NCI-H2196 treated with DMSO at 0.1 percent for 48 hours (cell line): ENCODE results near the gene HSD17B11.
"Not testable (repeated sequence)": the region's sequence is repeated elsewhere in the genome, so short reads cannot be mapped to it uniquely, and the experiment has no call there.

Source experiments
- DNase-seq: peaks from one replicate; lab custom pipeline; 2025; ENCODE audit not compliant: unreplicated experiment; lab: John Stamatoyannopoulos, UW

HSD17B11 gene

GRCh38 chr4:87360338-87360935 is 30.6 kb downstream of the HSD17B11 start:
- no peak for DNase-seq

DNA sequence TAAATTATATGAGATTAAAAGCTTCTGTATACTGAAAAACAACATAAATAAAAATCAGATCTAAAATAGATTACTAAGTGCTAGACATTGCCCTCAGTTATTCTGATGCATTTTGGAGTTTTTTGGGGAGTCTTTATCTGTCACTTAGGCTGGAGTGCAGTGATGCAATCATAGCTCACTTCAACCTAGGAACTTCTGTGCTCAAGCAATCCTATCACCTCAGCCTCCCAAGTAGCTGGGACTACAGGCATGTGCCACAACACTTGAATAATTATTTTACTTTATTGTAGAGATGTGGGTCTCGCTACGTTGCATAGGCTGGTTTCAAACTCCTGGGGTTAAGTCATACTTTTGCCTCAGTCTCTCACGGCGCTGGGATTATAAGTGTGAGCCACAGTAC is 31.7 kb downstream of the HSD17B11 start:
- DNase-seq = no peak

DNA sequence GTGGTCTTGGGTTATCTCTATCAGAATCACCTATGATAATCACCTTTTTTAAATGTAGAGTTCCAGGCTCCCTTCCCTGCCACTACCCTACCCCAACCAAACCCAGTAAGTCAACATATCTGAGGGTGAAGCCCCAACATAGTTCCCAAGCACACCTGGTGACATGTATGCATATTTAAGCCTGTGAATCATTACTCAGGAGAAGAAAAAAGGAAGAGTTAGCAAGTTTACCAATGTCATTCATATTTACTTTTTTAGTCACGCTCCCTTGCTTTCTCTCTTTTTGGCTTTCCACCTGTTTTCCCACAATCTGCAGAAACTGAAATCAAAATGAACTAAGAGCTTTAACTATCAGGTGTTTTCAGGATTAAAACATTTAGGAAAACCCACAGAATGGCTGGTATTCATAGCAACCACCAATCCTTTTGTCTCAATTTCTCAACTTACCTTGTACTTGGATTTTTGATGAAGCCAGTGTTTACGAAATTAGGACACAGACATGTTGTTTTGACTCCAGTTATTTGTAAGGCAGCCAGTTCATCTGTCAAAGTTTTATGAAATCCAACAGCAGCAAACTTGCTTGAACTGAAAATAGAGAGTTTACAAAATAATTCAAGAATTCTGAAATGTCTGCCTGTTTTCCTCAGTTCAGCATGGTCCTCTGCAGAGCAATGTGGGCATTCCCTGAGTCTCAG is 34.0 kb downstream of the HSD17B11 start:
- no peak for DNase-seq

- no peak for DNase-seq
Measured at GRCh38 chr4:87354168-87355102, 36.6 kb downstream of the HSD17B11 start.

DNA sequence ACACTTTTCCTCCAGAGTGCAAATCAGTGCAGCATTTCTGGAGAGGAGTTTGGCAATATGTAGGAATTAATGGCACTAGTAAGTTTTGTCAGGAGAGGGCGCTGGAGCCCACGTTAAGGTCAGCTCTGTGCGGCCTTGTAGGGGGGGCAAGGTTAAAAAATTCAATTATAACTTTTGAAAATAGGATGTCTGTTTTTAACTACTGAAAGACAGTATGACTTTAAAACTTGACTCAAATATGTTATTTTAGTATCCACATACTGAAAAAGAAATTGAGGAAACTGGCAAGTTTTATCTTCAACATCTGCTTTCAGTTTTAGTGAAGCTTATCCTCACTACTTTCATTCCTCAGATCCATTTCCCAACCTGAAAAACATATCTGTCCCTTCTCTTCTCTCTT is 37.4 kb downstream of the HSD17B11 start:
- no peak for DNase-seq

- DNase-seq = no peak
Measured at GRCh38 chr4:87345139-87345538, 45.8 kb downstream of the HSD17B11 start.

DNA sequence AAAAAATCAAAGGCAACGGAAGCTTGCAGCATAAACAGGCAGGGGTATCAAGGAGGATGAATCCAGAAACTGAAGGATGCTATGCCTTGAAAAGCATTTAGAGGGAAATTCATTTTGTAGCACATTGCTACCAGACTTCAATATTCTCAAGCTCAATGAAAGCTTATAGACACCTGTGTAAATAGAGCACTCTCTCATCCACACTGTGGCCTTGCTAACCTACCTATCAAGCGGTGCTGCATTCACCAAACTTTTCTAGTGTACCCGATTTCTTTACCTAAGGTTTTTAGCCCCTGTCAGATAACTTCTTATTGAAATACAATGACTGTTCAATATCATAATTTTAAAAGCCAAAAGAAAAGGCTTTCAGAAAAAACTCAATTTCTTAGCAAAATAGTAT is 48.1 kb downstream of the HSD17B11 start:
- DNase-seq = no peak

GRCh38 chr4:87341954-87342635 is 48.9 kb downstream of the HSD17B11 start:
- not testable (repeated sequence) for DNase-seq

- no peak for DNase-seq
Measured at GRCh38 chr4:87339440-87339839, 51.5 kb downstream of the HSD17B11 start.

DNA sequence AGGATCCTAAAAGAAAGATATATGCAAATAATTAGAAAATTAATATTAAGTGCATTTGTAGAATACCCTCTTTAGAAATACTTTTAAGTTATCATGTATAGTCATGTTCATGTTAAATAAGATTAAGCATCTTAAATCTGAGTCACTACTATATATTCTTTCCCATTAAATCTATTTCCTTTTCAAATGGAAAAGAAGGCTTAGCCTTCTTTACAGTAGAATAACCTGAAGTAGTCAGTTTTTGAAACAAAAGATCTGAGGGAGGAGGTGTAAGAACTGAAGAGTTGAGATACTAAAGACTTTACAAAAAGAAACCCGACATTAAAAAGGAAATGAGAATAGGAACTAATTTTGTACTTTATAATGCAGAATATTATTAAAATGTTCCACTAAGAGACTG is 53.6 kb downstream of the HSD17B11 start:
- DNase-seq = no peak

- no peak for DNase-seq
Measured at GRCh38 chr4:87333267-87333666, 57.7 kb downstream of the HSD17B11 start.

- DNase-seq = no peak
Measured at GRCh38 chr4:87330761-87331160, 60.2 kb downstream of the HSD17B11 start.

- DNase-seq = no peak
Measured at GRCh38 chr4:87327136-87327535, 63.9 kb downstream of the HSD17B11 start.

- DNase-seq = peak; percentile 41
Measured at GRCh38 chr4:87326460-87326859, 64.5 kb downstream of the HSD17B11 start.

DNA sequence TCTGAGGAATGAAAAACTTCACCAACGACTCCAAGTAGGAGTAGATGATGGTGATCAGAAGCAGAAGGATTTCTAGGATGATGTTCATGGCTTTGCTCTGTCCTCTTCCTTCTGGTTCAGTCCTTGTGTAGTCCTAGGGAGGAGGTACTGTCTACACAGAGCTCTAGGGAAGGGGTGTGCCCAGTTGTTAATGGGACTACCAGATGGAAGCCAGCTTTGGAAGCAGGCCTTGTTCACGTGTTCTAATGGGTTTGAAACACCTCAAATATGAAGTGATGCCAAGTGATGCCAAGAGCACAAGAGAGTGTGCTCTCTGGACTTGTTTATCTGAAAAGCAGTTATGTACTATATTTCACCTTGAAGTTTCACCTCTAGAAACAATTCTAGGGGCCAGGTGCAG is 68.2 kb downstream of the HSD17B11 start, which contains the start of gene HSD17B13:
Gene HSD17B13, minus strand, starts transcription at position 129 of the 400 bp plus-strand sequence. Its CDS starts 41 bp downstream, at position 88.
- DNase-seq = no peak

- DNase-seq = no peak
Measured at GRCh38 chr4:87321888-87322287, 69.1 kb downstream of the HSD17B11 start.

GRCh38 chr4:87317527-87317926 is 73.5 kb downstream of the HSD17B11 start:
- no peak for DNase-seq

GRCh38 chr4:87316961-87317360 is 74.0 kb downstream of the HSD17B11 start:
- DNase-seq = no peak

DNA sequence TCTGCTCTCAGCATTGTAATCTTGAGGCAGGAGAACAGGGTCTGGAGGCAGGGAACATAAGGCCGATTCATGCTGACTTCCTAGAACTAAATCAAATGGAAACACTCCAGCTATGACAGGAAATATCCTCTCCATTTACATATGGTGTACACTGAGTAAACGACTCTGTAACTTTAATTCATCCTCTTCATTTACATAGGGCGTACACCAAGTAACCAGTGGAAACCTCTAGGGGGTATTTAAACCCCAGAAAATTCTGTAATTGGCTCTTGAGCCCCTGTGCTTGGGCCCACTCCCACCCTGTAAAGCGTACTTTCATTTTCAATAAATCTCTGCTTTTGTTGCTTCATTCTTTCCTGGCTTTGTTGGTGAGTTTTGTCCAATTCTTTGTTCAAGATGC is 76.0 kb downstream of the HSD17B11 start:
- not testable (repeated sequence) for DNase-seq

DNA sequence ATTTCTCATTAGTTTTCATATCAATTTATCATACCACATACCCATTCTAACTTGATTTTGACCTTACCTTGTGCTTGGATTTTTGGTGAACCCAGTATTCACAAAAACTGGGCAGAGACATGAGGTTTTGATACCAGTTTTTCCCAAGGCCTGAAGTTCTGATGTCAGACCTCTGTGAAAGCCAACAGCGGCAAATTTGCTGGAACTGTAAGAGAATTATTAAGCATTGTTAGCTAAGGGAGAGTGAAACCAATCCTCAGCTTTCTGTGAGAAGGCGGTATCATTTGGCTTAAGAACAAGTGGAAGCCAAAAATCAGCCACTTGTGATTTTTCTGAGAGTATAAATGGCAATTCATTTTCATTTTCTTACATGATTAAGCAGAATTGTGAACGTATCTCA is 77.2 kb downstream of the HSD17B11 start:
- DNase-seq = no peak

DNA sequence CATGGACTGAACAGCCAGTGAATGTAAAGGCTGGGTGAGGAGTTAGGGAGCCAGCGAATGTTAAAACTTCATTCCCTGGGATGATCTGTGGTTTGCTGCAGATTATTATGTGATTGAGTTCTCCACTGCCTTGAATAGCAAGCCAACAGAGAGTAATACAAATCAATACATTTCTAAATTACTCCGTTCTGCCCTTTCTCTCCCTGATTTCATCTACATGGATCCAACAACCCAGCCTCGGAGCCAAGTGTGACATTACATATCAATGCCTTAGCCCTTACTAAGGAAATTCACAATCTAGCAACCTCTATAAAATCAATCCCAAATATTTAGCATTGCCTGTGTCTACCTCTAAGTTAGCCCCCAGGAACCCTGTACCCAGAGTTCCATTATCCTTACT is 79.3 kb downstream of the HSD17B11 start:
- no peak for DNase-seq
